KOPT-K1 (cell line): ENCODE measurements around the gene UBQLNL.

Source experiments
- H3K27ac ChIP-seq: fragments of 200-600 bp; sonication (generic); 2 replicates; pipeline ENCODE4 v1.5.1; 2016; ENCODE audit warnings: antibody characterized with exemption, mild to moderate bottlenecking, low read depth, low read length; ENCODE audit not compliant: poor library complexity, severe bottlenecking
- H3K36me3 ChIP-seq: fragments of 200-600 bp; sonication (generic); 2 replicates; pipeline ENCODE4 v1.5.1; 2017; ENCODE audit warnings: antibody characterized with exemption, mild to moderate bottlenecking, low read length, moderate library complexity; ENCODE audit not compliant: insufficient read depth
- H3K9me3 ChIP-seq: fragments of 200-600 bp; sonication (generic); 2 replicates; pipeline ENCODE4 v1.5.1; 2017; ENCODE audit warnings: antibody characterized with exemption, low read length, mild to moderate bottlenecking; ENCODE audit not compliant: insufficient read depth, poor library complexity, severe bottlenecking

The UBQLNL gene

GRCh38 chr11:5516599-5516998 lies at the start of gene UBQLNL:
TSS of gene UBQLNL (minus strand) at chr11:5516699. CDS start at chr11:5516441, 258 bp downstream.
- Histone ChIP-seq H3K27ac (no peak within 1 kb of the TSS), H3K36me3 (no peaks in the 10 kb centered on the region), H3K9me3 (no peaks in the 10 kb centered on the region)

- no peak overlapping the region for H3K27ac ChIP-seq
- H3K9me3 ChIP-seq = peaks cover 4% of the 10 kb centered on the region
- H3K36me3 ChIP-seq = no peaks in the 10 kb centered on the region
Observed at GRCh38 chr11:5564259-5565019, 47.9 kb upstream of the UBQLNL start.

DNA sequence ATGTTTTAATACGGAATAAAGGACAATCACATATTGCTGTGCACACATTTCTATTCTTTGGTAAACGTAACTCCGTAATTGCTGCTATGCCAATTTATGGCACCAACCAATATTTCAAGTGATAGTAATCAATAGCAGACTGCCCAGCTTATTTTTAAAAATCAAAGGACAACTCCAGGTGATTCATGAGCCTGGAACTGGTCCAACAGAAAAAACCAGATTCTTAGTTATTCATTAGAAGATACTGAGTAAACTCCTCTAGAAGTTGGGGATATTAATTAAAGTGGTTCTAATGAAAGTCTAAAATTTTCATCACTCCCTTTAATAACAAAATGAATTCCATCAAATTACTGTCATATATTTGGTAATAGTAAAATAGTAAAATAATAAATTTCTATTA lies 41.3 kb upstream of the UBQLNL start:
- no peak overlapping the region for H3K27ac ChIP-seq
- no peaks in the 10 kb centered on the region for H3K9me3 ChIP-seq
- H3K36me3 ChIP-seq = no peaks in the 10 kb centered on the region

DNA sequence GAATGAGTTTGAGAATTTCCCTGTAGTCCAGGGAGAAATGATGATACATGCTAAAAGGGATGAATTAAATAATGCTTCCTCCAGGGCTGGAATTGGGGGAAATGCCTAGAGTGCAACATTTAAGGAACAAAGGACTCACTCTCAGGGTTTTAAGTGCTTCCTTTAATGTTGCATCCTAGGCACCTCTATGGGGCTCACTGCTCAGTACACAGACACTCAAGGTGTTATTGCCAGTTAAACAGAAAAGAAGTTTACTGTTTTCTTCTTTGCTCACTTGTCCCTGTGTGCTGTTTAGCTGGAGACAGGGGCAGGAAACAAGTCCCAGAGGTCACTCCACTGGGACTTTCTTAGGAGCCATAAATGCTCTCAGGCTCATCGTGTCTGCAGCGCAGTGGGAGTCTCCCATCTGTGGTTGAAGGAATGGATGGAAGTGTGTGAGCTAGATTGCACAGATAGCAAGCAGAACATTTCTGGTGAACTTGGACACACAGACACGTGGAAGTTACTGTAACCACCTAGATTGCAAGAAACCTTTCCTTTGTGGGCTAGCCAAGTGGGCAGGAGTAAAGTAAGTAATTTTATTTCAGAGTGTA lies 40.2 kb upstream of the UBQLNL start:
- Histone ChIP-seq H3K36me3 (no peaks in the 10 kb centered on the region), H3K27ac (no peak overlapping the region), H3K9me3 (no peaks in the 10 kb centered on the region)

GRCh38 chr11:5553343-5553742 lies 36.8 kb upstream of the UBQLNL start:
- no peak overlapping the region for H3K27ac ChIP-seq
- H3K9me3 ChIP-seq = no peaks in the 10 kb centered on the region
- H3K36me3 ChIP-seq = no peaks in the 10 kb centered on the region

DNA sequence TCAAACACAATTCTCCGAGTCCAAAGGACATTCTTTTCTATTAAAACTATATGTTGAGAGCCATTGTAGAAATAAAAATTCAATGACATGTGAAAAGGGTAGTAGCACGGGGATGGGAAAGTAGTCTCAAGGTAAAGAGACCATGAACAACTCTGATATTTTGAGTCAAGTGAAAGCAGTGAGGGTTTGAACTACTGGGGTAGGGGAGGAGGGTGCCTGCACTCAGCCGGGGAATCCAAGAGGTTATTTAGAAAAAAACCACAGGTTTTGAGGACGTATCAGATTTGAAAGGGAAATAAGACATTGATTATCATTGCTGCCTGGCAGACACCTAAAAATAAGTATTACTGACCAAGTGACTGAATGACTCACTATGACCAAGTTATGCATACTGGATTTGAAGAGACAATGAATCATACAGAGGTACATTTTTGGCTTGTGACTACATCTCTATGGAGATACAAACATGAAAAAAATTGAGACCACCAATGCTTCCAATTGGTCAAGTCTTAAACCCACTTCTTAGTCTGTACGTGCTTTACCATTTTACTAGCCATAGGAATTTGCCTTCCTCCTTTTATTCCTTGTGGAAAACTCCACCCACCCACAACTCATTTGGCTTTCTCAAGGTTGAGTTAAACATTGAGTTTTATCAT lies 34.1 kb upstream of the UBQLNL start:
- no peaks in the 10 kb centered on the region for H3K9me3 ChIP-seq
- H3K36me3 ChIP-seq = no peaks in the 10 kb centered on the region
- H3K27ac ChIP-seq = no peak overlapping the region

- Histone ChIP-seq H3K9me3 (no peaks in the 10 kb centered on the region), H3K36me3 (no peaks in the 10 kb centered on the region), H3K27ac (no peak within 1 kb of the TSS)
Observed at GRCh38 chr11:5548440-5548839, 31.9 kb upstream of the UBQLNL start, which contains the start of gene OR52H1. TSS of gene OR52H1 (minus strand) at chr11:5548540. CDS start at chr11:5545505, 3,035 bp downstream.

GRCh38 chr11:5547982-5548381 lies 31.5 kb upstream of the UBQLNL start:
- Histone ChIP-seq H3K9me3 (no peaks in the 10 kb centered on the region), H3K27ac (no peak overlapping the region), H3K36me3 (no peaks in the 10 kb centered on the region)

GRCh38 chr11:5546457-5546856 lies 30.0 kb upstream of the UBQLNL start:
- Histone ChIP-seq H3K27ac (no peak overlapping the region), H3K36me3 (no peaks in the 10 kb centered on the region), H3K9me3 (no peaks in the 10 kb centered on the region)

GRCh38 chr11:5541427-5541826 lies 24.9 kb upstream of the UBQLNL start:
- Histone ChIP-seq H3K36me3 (no peaks in the 10 kb centered on the region), H3K9me3 (no peaks in the 10 kb centered on the region), H3K27ac (no peak overlapping the region)

DNA sequence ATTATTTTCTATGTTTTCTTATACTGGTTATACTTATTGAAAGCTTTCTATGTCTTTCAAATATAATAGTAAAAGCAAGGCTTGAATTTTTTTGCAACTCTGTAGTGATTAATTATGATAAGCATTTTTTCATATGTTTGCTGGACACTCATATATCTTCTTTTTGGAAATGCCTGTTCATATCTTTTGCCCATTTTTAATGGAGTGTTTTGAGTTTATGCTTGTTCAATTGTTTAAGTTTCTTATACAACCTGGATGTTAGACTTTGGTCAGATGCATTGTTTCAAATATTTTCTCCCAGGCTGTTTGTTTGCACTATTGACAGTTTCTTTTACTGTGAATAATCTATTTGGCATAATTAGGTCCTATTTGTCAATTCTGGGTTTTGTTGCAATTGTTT lies 20.0 kb upstream of the UBQLNL start:
- Histone ChIP-seq H3K27ac (no peak overlapping the region), H3K36me3 (no peaks in the 10 kb centered on the region), H3K9me3 (no peaks in the 10 kb centered on the region)

- Histone ChIP-seq H3K36me3 (no peaks in the 10 kb centered on the region), H3K27ac (no peak overlapping the region), H3K9me3 (no peaks in the 10 kb centered on the region)
Observed at GRCh38 chr11:5534046-5534445, 17.5 kb upstream of the UBQLNL start.

DNA sequence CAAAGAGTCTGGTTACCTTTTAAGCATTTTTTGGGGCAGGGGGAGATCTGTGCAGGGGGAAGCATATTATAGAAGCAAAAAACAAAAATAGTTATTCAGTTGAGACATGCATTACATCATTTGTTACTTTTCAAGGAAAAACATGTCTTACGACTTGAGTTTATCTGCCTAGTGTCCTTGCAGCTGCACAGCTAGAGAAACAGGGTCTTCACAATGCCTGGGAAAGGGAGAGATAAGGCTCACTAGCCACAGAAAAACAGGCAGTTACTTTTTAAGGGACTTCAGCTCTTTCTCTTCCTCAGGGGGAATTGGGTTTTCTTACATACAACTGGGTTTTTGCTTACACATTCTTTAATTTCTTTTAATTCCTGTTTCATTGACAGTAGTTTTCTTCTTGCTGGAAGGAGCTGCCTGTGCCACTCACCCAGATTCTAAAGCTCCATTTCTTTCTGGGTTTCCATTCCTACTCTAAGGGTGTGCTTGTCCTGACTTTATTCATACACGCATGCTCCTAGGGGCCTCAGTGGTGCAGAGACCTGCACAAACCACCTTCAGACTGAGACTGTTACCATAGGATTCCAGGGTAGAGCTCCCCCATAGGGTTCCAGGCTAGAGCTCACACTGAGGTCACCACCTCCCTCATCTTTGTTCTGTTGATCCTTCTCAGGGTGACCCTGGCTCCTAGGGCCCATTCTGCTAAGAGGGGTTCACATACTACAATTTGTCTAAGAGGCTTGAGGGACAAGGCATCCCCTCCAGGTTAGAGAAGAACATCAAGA lies 14.7 kb upstream of the UBQLNL start:
- Histone ChIP-seq H3K27ac (no peak overlapping the region), H3K9me3 (no peaks in the 10 kb centered on the region), H3K36me3 (no peaks in the 10 kb centered on the region)

DNA sequence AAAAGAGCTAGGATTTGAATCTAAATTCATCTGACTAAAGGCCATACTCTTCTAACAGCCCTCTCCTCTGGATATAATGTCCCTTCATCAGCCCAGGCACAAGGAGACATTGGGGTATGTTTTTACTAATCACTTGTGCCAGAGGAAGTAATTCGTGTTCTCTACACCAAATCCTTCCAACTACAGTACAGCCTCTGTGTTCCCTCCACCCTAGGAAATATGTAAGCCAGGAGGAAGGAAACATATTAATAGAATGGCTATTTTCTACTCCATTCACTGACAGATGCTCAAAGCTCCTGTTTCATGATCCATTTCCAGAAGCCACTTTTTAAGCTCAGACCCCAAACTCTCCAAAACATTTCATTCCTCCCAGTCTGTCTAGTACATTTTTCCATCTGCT lies 12.0 kb upstream of the UBQLNL start:
- no peaks in the 10 kb centered on the region for H3K36me3 ChIP-seq
- H3K9me3 ChIP-seq = no peaks in the 10 kb centered on the region
- no peak overlapping the region for H3K27ac ChIP-seq

DNA sequence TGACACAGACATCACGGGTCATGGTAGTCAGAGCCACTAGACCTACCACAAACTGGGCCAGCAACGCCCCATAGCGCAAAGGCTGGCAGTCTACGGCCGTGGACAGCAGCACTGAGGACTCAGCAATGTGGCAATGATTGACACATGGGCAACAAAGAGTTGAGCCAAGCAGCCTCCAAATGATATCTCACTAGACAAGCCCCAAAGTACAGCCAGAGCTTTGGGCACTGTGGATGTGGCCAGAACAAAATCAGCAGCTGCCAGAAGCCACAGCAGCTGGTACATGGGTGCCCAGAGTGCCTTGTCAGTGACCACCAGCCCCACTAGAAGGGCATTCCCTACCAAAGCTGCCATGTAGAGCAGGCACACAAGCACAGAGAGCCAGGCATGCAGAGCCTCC lies 11.2 kb upstream of the UBQLNL start:
- Histone ChIP-seq H3K36me3 (no peaks in the 10 kb centered on the region), H3K27ac (no peak overlapping the region), H3K9me3 (no peaks in the 10 kb centered on the region)
